Left colon (tissue), 2 donors: Measurements from ENCODE around the gene UBTFL1. TPM values are rescaled to one million over a fixed set of nuclear protein-coding genes. Genes with fewer than 3 reads are reported as not detected.

Source experiments
- total RNA-seq, 2 donors: library from RNA; stranded (reverse); fragmentation: NEBNext Ultra II Directional; extraction: Animal tissue kit (Norgen Biotek cat#: 25700); gene quantifications; one replicate each; pipeline ENCODE4 v1.2.1, GENCODE V29; 2021
- donor health status: DM: no; HTN: no; CAD: no.
- donor health status: DM: yes; HTN: yes; CAD: no.

The UBTFL1 gene
- total RNA-seq, 2 donors from 2014 or later: not detected

Other genes starting within 250 kb of the UBTFL1 start
- gene TRIM64B, start 207.5 kb upstream of the UBTFL1 start, total RNA-seq: not detected
- not detected for gene TRIM49D1, start 163.7 kb upstream of the UBTFL1 start, total RNA-seq
- gene TRIM49D2, start 161.9 kb upstream of the UBTFL1 start, total RNA-seq: not detected
- not detected for gene TRIM64, start 119.9 kb upstream of the UBTFL1 start, total RNA-seq
- not detected for gene TRIM49C, start 54.8 kb upstream of the UBTFL1 start, total RNA-seq
- under 1 TPM; 0.15 to 0.89 TPM for gene NAALAD2, start 48.7 kb downstream of the UBTFL1 start, total RNA-seq
- 10 to 100 TPM; 17.3 to 18.4 TPM for gene CHORDC1, start 137.1 kb downstream of the UBTFL1 start, total RNA-seq